Mucosa of stomach (tissue), 1 donor: Measurements from ENCODE around the gene PLXNA2.

Source experiments
- H3K27me3 ChIP-seq: one replicate; pipeline ENCODE4 v1.7.0; 2013; ENCODE audit warnings: mild to moderate bottlenecking, low read length; ENCODE audit not compliant: control insufficient read depth, insufficient read depth
- H3K36me3 ChIP-seq: one replicate; pipeline ENCODE4 v1.7.0; 2013; ENCODE audit warnings: low read length; ENCODE audit not compliant: control insufficient read depth, insufficient read depth
- H3K4me1 ChIP-seq: one replicate; pipeline ENCODE4 v1.7.0; 2013; ENCODE audit warnings: mild to moderate bottlenecking, low read length; ENCODE audit not compliant: control insufficient read depth, insufficient read depth
- H3K4me3 ChIP-seq: one replicate; pipeline ENCODE4 v1.7.0; 2013; ENCODE audit warnings: low read length
- H3K9ac ChIP-seq: one replicate; pipeline ENCODE4 v1.7.0; 2013; ENCODE audit warnings: mild to moderate bottlenecking, low read length, moderate library complexity
- H3K9me3 ChIP-seq: one replicate; pipeline ENCODE4 v1.7.0; 2013; ENCODE audit warnings: mild to moderate bottlenecking, low read length, moderate library complexity; ENCODE audit not compliant: control insufficient read depth
- donor health status: Pancreatic carcinoma.

Gene PLXNA2

GRCh38 chr1:207993477-207994445 is 250.4 kb downstream of the PLXNA2 start:
- H3K9me3 ChIP-seq, result no peaks in the 10 kb centered on the region
- H3K4me3 ChIP-seq, result no peak overlapping the region
- peaks cover 5% of the 10 kb centered on the region for H3K4me1 ChIP-seq
- H3K36me3 ChIP-seq, result no peaks in the 10 kb centered on the region
- no peak overlapping the region for H3K9ac ChIP-seq
- H3K27me3 ChIP-seq, result no peaks in the 10 kb centered on the region

GRCh38 chr1:207992677-207993236 is 251.4 kb downstream of the PLXNA2 start:
- Histone ChIP-seq H3K36me3 (no peaks in the 10 kb centered on the region), H3K27me3 (no peaks in the 10 kb centered on the region), H3K9ac (no peak overlapping the region), H3K9me3 (no peaks in the 10 kb centered on the region), H3K4me1 (peaks cover 3% of the 10 kb centered on the region), H3K4me3 (no peak overlapping the region)

- H3K27me3 ChIP-seq, result no peaks in the 10 kb centered on the region
- H3K9me3 ChIP-seq, result no peaks in the 10 kb centered on the region
- H3K4me1 ChIP-seq, result no peaks in the 10 kb centered on the region
- H3K4me3 ChIP-seq, result no peak overlapping the region
- H3K9ac ChIP-seq, result no peak overlapping the region
- no peaks in the 10 kb centered on the region for H3K36me3 ChIP-seq
Observed at GRCh38 chr1:207991583-207992026, 252.6 kb downstream of the PLXNA2 start.

GRCh38 chr1:207990876-207991582 is 253.2 kb downstream of the PLXNA2 start:
- no peaks in the 10 kb centered on the region for H3K9me3 ChIP-seq
- no peak overlapping the region for H3K4me3 ChIP-seq
- H3K36me3 ChIP-seq, result no peaks in the 10 kb centered on the region
- no peak overlapping the region for H3K9ac ChIP-seq
- no peaks in the 10 kb centered on the region for H3K4me1 ChIP-seq
- H3K27me3 ChIP-seq, result no peaks in the 10 kb centered on the region

GRCh38 chr1:207990455-207990854 is 253.7 kb downstream of the PLXNA2 start:
- H3K9ac ChIP-seq, result no peak overlapping the region
- H3K4me3 ChIP-seq, result no peak overlapping the region
- no peaks in the 10 kb centered on the region for H3K4me1 ChIP-seq
- H3K9me3 ChIP-seq, result no peaks in the 10 kb centered on the region
- no peaks in the 10 kb centered on the region for H3K27me3 ChIP-seq
- H3K36me3 ChIP-seq, result no peaks in the 10 kb centered on the region

- Histone ChIP-seq H3K9ac (no peak overlapping the region), H3K27me3 (no peaks in the 10 kb centered on the region), H3K4me1 (peaks cover 2% of the 10 kb centered on the region), H3K4me3 (no peak overlapping the region), H3K9me3 (no peaks in the 10 kb centered on the region), H3K36me3 (no peaks in the 10 kb centered on the region)
Observed at GRCh38 chr1:207988326-207989165, 255.6 kb downstream of the PLXNA2 start.

GRCh38 chr1:207987164-207987563 is 257.0 kb downstream of the PLXNA2 start:
- no peaks in the 10 kb centered on the region for H3K9me3 ChIP-seq

GRCh38 chr1:207985996-207986395 is 258.2 kb downstream of the PLXNA2 start:
- H3K4me1 ChIP-seq, result peaks cover 18% of the 10 kb centered on the region
- no peaks in the 10 kb centered on the region for H3K9me3 ChIP-seq
- H3K36me3 ChIP-seq, result no peaks in the 10 kb centered on the region
- no peaks in the 10 kb centered on the region for H3K27me3 ChIP-seq
- no peak overlapping the region for H3K4me3 ChIP-seq
- no peak overlapping the region for H3K9ac ChIP-seq

More at GRCh38 chr1:207987164-207987563, 257.0 kb downstream of the PLXNA2 start:
- no peaks in the 10 kb centered on the region for H3K27me3 ChIP-seq
- no peak overlapping the region for H3K9ac ChIP-seq
- H3K4me3 ChIP-seq, result no peak overlapping the region
- H3K4me1 ChIP-seq, result peaks cover 13% of the 10 kb centered on the region
- no peaks in the 10 kb centered on the region for H3K36me3 ChIP-seq

- Histone ChIP-seq H3K4me1 (peaks cover 18% of the 10 kb centered on the region), H3K9me3 (no peaks in the 10 kb centered on the region), H3K4me3 (no peak overlapping the region), H3K9ac (no peak overlapping the region), H3K27me3 (no peaks in the 10 kb centered on the region), H3K36me3 (no peaks in the 10 kb centered on the region)
Observed at GRCh38 chr1:207984831-207985572, 259.2 kb downstream of the PLXNA2 start.

GRCh38 chr1:207983044-207983635 is 261.0 kb downstream of the PLXNA2 start:
- H3K9me3 ChIP-seq, result no peaks in the 10 kb centered on the region
- no peaks in the 10 kb centered on the region for H3K36me3 ChIP-seq
- peaks cover 18% of the 10 kb centered on the region for H3K4me1 ChIP-seq
- no peak overlapping the region for H3K4me3 ChIP-seq
- no peaks in the 10 kb centered on the region for H3K27me3 ChIP-seq
- no peak overlapping the region for H3K9ac ChIP-seq

- Histone ChIP-seq H3K4me1 (peaks cover 18% of the 10 kb centered on the region), H3K36me3 (no peaks in the 10 kb centered on the region), H3K9me3 (no peaks in the 10 kb centered on the region), H3K9ac (no peak overlapping the region), H3K27me3 (no peaks in the 10 kb centered on the region), H3K4me3 (no peak overlapping the region)
Observed at GRCh38 chr1:207981976-207982375, 262.2 kb downstream of the PLXNA2 start.
